Astrocyte of the spinal cord (primary cell): Measurements from ENCODE around the gene RAD23A.

ENCODE experiments used
- DNase-seq: peaks from one replicate; pipeline ENCODE4 v3.0.0; 2011; ENCODE audit warnings: low read depth, low spot score
- H3K4me3 ChIP-seq: 2 replicates; pipeline ENCODE4 v1.5.1; 2011; ENCODE audit warnings: low read depth, mild to moderate bottlenecking, low read length, moderate library complexity
- in situ Hi-C: cut with HindIII; loops from 2 replicates; pipeline ENCODE4 v1.10.0; 2017; ENCODE audit warnings: low sequenced_read_pairs
- TF ChIP-seq, protein P1 (sequence below): IDR thresholded peaks from 2 replicates; pipeline ENCODE4 v1.5.1; 2012; ENCODE audit warnings: low read depth, mild to moderate bottlenecking, low read length, inconsistent platforms

Gene RAD23A

DNA sequence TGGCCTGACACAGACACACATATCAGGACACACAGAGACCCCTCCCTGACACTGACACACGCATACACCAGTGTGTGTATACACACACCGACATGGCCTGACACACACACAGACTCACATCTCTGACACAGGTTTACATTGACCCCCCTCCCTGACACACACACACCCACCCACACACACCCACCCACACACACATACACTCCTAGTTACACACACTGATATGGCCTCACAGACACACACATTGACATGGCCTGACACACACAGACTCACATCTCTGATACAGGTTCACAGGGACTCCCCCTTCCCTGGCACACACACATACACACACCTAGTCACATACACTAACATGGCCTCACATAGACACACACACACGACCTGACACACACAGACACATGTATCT lies 45.2 kb downstream of the RAD23A start:
- TF ChIP-seq, protein P1, sequence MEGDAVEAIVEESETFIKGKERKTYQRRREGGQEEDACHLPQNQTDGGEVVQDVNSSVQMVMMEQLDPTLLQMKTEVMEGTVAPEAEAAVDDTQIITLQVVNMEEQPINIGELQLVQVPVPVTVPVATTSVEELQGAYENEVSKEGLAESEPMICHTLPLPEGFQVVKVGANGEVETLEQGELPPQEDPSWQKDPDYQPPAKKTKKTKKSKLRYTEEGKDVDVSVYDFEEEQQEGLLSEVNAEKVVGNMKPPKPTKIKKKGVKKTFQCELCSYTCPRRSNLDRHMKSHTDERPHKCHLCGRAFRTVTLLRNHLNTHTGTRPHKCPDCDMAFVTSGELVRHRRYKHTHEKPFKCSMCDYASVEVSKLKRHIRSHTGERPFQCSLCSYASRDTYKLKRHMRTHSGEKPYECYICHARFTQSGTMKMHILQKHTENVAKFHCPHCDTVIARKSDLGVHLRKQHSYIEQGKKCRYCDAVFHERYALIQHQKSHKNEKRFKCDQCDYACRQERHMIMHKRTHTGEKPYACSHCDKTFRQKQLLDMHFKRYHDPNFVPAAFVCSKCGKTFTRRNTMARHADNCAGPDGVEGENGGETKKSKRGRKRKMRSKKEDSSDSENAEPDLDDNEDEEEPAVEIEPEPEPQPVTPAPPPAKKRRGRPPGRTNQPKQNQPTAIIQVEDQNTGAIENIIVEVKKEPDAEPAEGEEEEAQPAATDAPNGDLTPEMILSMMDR: no peak
- in situ Hi-C loops: no loop called here
- no peak overlapping the region for H3K4me3 ChIP-seq
- DNase-seq: no peak

DNA sequence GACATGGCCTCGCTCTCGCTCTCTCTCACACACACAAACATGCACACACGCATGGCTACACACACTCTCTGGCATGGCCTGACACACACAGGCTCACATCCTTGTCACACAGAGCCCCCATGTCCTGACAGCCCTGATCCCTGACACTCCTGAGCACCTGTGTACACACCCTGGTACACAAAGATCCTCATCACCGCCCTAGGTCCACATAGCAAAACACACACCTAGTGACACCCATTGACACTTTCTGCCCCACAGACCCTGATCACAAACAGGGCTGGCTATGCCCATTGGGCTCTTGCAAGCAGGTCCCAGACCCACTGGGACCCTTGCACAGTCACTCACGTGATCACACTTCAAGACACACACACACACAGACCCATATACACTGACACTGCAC lies 45.6 kb downstream of the RAD23A start:
- H3K4me3 ChIP-seq: no peak overlapping the region
- TF ChIP-seq, protein P1: no peak
- in situ Hi-C loops: no loop called here
- DNase-seq: no peak

DNA sequence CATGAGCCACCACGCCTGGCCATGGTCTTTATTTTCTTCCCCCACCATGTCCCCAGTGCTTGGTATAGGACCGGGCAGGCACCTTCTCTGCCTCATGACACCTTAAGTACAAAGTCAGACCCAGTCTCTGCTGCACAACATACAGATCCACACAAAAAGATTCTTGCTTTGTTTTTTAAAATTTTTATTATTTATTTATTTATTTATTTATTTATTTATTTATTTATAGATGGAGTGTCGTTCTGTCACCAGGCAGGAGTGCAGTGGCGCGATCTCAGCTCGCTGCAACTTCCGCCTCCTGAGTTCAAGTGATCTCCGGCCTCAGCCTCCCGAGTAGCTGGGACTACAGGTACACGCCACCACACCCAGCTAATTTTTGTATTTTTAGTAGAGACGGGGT lies 47.1 kb downstream of the RAD23A start:
- H3K4me3 ChIP-seq: no peak overlapping the region
- no peak for DNase-seq
- TF ChIP-seq, protein P1: no peak
- in situ Hi-C loops: no loop called here

DNA sequence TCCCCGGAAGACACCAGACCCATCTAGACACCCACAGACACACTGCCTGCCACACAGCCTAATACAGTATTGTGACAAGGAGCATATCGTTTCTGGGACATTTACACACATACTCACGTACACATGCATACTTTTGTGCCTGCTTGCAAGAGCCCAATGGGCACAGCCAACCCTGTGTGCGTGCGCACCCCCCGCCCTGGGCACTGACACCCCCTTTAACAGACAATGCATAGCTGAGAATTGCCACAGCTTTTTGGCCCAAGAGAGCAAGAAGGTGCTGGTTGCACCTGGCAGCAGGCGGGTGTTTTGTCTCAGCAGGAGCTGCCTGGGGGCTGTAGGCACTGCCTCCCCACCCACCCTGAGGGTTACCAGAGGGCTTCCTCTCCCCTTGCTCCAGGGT lies 47.9 kb downstream of the RAD23A start:
- TF ChIP-seq, protein P1: no peak
- H3K4me3 ChIP-seq: no peak overlapping the region
- no peak for DNase-seq
- in situ Hi-C loops: no loop called here

DNA sequence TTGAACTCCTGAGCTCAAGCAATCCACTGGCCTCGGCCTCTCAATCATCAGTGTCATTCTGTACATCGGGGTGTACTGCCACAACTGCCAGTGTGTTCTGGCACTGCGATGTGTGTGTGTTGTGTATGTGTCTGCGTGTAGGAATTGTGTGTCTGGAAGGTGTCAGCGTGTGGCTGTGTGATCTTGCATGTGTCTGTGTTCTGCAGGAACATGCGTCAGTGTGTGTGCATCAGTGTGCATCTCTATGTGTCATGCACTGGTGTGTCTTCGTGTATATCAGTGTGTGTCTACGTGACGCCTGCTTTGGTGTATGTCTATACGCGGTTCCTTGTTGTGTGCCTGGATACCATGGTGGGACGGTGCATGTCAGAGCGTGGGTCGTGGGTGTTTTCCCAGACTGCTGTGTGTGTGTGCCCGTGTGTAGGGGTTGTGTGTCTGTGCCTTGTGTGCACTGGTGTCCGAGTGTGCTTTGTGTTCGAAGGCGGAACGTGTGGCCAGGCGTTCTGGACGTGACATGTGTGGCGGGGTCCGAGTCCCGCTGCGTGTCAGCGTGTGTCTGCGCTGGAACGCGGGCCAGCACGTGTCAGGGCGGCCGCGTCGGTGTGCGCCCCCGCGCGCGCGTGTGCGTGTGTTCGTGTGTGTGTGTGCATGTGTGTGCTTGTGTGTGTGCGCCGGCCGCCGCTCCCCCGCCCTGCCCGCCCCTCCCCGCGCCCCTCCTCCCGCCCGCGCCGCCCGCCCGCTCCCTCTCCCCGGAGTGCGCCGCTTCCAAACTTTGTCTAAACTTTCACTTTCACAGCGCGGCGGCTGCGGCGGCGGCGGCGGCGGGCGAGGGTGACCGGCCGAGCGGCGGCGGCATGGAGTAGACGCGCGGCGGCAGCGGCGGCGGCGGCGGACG lies 49.3 kb downstream of the RAD23A start, which contains the start of gene NFIX:
TSS of gene NFIX (plus strand) at position 775 of the 895 bp plus-strand sequence. CDS start 363 bp downstream, outside the sequence.
- TF ChIP-seq, protein P1: no peak
- DNase-seq: peak; percentile 64
- in situ Hi-C loops: no loop called here
- peak within 1 kb of the TSS; percentile 78 for H3K4me3 ChIP-seq

DNA sequence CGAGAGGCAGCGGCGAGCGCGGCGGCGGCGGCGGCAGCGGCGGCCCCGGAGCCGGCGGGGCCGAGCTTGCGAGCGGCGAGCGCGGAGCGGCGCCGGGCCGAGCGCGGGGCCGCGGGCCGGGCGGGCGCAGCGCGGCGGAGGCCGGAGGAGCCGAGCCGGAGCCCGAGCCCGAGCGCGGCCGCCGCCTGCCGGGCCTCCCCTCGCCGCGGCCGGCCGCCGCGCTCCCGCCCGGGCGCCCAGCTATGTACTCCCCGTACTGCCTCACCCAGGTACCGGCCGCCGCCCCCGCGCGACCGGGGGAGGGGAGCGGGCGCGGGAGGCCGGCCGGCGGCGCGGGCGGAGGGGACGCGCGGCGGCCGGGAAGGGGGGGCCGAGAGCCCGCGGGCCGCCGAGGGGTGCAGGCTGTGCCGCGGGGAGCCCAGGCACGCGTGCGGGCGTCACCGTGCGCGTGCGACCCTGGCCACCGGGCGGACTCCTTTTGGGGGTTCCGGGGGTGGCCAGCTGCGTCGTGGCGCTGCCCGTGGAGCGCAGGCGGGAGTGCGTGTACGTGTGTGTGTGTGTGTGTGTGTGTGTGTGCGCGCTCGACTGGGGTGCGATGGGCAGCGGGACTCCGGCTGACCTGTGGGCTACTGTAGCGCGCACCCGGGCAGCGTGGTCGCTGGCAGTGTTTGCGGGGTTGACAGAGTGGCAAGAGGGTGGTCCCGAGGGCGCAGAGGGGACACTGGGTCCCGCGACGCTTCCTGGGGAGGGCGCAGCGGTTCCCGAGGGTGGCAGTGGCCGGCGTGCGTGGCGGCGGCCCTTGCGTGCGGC lies 50.1 kb downstream of the RAD23A start:
- TF ChIP-seq, protein P1: no peak
- in situ Hi-C loops: no loop called here
- H3K4me3 ChIP-seq: peak overlapping the region; percentile 78
- DNase-seq: no peak
